Stimulated activated CD4-positive, alpha-beta T cell treated with anti-CD3 and anti-CD28 coated beads, Interleukin-1b, Interleukin-23, amount 100 ng/mL, for 4 hours (primary cell): ENCODE data around the gene SAMSN1.

ENCODE experiments used
- DNase-seq, 2 donors: peaks; one replicate each; pipeline ENCODE4 v3.0.0-alpha.2; 2020; ENCODE audit warnings: low read depth in 2 of 2

SAMSN1 gene

DNA sequence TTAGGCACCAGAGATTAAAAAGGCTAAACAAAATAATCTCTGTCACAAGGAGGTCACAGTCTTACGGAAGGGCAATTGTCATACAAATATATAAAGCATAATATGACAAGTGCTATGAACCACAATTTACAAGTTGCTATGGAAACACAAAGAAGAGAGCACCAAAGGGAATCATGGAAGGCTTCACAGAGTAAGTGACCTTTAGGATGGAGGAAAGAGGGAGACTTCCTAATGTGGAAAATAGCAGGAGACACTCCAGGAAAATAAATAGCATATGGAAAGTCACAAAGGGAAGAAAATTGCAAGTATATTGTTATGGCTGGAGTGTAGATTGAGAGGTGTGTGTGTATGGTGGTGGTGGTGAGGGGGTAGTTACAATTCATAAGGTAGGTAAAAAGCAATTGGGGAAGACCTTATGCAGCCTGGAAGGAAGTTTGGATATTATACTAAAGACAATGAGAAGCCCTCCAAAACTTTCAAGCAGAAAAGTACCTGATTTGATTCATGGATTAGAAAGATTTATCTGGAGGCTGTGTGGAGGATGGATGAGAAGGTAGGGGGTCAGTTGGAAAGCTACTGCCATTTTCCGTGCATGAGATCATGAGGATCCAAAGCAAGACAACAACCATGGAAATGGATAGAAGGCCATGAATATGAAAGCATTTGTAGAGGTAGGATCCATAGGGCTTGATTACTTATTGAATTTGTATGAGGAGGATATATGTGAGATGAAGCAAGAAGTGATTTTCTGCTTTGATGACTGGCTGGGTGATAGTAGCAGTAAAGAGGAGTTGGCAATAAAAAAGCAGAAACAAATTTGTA lies 61.7 kb downstream of the SAMSN1 start:
- no peak for DNase-seq

DNA sequence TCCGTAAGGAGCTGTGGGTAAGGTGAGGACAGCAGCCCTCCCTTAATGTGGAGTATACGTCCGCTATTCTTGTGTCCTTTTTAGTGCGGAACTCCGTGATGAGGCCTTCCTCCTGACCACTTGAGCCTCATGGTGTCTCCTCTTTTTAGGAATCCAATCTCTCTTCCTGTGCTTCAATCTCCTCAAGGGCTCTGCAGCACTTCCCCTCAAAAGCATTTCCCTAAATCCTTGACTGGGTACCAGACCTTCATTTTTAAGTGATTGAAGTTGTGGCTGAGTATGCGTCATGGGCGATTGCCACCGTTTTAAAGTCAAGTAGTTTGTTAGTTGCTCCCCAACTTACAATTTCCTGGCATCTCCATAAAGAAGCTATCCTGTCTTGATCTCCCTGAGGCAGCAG lies 62.8 kb downstream of the SAMSN1 start:
- DNase-seq, result no peak

DNA sequence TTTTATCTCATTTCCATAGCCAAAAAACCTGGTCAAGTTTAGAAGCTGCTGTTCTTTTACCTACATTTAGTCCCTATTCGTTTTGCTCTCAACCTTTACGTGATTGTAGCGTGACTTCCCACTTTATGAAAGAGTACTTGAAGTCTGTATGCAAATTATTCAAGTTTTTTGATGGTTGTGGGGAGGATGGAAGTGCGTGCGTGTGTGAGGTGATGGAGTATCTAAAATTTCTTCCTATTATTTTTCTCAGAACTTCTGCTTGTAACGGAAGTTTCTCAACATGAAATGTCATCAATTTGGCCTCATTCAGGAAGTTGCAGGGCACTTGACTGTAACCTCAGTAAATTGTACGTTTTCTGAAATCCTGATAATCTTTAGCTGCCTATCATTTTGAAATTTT lies 64.0 kb downstream of the SAMSN1 start:
- DNase-seq, result peak in 1 of 2 donors; percentile 5

DNA sequence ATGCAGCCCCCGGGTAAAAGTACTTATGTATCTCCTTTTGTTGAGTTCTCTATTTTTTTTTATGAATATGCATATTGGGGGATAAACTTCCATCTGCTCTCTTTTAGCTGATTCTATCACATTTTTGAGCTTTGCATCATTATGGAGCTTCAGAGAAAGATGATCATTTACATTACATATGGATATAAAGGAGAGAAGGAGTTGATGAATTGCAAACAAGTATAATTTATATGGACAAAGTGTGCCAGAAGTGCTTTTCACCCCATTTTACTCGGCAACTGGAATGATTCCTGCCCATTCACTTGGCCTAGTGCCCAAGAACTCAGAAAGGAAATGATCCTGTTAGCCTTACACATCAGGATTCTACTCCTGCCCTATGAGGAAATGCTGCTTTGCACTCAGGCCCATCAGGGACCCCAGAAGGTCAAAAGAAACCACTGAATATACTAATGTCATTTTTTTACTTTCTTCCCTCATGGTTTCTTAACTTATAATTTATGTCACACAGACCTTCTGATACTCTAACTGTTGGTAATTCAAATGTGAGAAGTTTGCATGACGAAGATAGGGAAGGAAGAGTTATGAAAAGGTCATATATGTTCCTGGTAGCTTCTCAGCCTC lies 65.6 kb downstream of the SAMSN1 start:
- DNase-seq, result no peak

DNA sequence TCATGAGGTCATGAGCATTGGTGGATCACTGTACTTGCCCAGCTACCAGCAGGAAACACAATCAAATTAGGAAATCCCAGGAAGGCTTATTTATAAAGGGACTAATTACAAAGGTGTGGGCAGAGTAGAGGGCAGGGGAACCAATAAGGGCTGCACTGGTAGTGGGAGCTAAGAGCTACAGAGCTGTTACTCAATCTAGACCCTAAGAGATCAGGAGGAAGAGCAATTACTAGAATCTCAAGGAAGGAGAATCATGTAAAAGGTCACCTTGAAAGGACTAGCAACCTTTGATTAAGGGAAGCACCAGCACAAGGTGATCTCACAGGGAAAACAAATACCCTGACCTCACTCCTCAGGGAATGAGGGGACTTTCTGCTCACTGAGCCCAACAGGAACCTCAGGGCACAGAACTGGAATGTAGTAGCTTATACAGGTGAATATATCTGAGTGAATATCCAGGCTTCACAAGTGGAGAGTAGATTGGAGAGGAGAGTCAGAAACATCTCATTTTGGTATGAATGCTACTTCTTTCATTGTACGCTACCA lies 66.8 kb downstream of the SAMSN1 start:
- no peak for DNase-seq

DNA sequence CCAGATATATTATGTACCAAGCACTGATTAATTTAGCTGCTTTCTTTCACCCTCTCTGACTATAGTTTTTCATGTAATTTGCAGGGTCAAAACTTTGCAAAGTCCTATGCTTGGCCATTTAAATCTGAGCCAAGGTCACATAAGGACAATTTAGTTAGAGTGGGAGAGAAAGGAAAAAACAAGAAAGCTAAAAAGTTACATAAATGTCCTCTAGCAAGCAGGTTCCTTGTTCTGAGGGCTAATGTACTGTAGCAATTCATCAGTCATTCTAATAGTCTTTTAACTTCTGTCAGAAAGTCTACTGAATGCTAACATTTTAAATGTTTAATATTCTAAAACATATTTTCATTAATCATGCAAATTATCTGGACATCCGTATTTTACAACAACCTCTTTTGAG lies 68.3 kb downstream of the SAMSN1 start:
- DNase-seq, result no peak

DNA sequence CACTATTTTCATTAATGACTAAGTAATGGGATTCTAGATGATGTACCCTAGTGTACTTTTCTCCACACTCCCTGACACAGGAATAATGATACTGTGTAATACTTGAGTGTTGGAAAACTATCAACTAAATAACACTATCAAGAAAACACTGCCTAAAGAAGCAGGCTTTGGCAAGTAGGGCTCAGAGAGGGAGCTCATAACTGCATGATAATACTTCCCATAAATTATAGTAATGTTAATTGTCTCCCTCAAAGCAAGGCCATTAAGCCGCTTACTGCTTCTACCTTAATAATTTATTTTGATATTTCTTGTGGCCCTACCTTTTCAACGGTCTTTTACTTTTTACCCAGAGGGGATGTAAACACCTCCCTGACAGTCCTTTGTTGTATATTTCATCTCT lies 69.0 kb downstream of the SAMSN1 start:
- DNase-seq, result no peak

DNA sequence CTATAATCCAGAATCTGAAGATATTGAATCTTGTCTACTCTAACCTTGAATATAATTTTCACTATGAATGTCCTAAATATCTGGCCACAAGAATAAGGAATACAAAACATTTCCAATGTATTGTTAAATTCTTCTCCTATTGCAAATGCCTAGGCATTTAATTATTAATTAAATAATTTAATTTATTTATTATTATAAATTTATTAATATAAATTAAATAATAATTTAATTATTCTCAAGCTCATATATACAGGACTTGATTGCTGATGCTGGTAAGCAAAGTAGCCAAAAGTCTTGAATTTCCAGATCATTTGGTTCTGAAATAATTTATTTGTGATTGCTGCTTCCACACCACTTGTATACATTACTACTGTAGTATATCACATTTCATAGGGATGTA lies 71.1 kb downstream of the SAMSN1 start:
- no peak for DNase-seq

DNA sequence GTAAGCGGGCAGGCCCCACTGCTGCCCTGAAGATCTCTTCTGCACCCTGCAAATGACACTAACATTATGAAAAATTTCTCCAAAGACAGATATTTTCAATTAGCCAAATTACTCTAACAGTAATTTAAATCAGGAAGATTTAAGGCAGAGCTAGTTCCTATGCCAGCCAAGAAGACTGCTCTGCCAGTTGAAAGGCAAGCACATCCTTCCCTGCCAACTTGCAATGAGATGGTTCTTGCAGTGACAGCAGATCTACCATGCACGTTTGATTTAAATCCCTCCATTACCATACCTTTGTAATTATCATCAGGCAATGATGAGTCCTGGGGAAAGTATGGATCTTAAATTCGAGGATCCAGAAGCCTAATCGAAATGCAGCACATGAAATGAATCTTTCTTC lies 76.5 kb downstream of the SAMSN1 start:
- DNase-seq, result no peak

DNA sequence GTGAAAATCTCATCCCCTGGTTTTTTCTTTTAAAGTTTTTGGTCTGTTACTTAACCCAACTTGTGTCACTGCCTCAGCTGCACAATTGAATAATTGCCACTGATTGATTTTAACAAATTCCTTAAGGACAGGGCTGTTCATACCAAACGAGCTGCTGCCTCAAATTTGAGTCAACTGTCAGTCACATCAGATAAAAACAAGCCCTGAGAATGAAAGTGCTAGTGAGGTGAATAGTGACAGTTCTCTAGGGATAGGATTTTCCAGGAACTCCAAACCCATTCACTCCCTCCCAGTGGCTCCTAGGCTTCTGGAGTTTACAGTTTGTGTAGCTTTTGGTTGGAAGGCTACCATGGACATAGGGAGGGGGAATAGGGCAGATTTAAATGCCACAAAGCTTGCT lies 79.4 kb downstream of the SAMSN1 start:
- DNase-seq, result no peak

DNA sequence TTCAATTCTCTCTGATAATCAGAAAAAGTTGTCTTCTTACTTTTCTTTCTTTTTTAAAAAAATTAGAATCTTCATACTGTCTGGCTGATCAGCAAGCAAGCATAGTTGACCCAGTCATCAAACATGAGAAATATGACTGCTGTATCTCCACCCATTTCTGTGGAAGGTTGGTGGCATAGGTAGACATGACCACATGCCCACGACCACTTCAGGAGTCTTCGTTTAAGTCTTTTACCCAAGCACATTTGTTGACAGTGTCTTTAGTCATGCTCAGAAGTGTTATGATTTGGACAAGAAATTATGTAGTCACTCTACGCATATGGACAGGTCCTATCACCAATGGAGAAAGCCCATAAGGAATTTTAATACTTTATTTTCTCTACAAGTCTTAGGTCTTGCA lies 88.4 kb downstream of the SAMSN1 start:
- DNase-seq, result no peak

DNA sequence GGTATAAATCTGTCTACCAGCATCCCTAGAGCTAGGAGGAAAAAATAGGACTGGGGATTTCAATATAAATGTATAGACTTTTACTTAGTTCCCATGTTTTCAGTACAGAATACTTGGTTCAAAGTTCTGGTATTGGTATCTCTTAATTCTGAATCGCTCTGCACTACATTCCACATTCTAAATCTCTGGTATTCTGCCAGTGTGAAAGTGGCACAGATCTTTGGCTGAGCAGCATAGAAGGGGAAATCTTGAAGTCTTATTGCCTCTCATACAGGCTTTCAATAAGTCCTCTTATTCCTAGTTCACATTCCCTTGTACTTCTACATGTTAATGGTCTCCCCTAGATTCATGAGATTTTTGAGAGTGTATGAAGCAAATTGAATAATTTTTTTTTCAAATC lies 89.2 kb downstream of the SAMSN1 start:
- DNase-seq, result no peak

DNA sequence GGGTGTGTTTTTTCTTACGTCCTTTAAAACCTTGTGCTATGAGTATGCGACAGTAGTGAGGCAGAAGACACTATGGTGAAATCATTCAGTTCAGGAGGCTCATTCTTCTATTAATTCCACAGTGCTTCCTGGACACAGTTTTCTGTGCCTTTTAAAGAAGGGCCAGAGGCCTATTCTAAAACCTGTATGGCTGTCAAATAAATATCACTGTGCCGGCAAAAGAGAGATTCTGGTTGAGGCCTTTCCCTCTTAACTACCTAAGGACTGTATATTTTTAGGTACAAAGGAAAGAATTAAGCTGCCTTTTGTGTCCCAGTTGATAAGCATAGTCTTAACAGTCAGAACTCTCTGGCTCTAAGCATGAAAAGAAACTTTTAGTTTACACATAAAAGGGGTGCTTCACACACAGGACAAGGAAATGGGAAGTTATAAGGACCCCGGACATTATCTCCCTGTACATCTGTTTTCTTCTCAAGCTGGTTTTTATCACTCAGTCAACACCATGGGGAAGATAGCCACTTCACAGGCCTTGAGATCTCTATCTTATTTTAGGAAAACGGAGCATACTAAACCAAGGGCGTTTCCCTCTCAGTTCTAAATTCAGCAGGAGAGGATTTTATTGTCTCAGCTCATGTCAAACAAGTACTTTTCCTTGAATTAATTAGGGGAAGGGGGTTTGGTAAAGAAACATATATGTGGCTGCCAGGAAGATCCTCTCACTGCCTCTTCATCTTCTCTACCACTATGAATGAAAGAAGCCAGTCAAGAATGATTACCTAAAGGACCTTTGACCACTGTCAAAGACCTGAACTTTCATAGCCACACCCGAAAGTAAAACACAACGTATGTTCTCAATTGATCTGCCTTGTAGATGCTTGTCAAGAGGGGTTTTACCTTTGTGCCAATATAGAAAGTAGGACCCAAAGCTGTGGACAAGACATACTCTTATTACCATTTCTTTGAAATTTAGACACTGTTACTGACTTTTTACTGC lies 91.8 kb downstream of the SAMSN1 start:
- DNase-seq, result no peak

DNA sequence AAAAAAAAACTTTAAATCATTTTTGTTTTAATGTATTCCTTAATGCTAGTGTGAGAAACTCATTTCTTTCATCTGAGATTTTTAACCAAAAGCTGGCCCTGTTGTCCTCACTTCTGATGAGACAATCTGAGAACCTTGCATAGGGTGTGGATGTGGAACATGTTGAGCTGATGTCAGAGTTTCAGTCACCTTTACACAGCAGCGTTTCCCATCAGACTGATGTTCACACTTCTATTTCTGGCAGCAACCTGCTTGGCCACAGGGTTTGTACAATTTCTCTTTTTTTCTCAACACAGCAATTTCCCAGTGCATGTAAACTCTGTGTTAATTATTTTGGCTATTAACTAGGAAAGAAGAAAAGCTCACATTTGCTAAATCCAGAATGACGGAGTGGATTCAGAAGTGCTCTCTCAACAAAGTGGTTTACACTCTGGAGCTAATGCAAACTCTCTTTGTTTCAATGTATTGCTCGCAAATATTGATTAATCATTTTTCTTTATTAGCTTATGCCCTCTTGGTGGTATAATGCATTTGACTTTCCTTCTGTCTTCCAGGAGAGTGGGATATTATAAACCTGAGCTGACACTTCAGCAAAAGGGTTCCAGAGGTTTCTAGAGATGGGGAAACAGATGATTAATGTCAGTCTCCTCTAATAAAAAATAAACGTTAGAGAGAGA lies 92.6 kb downstream of the SAMSN1 start:
- no peak for DNase-seq

DNA sequence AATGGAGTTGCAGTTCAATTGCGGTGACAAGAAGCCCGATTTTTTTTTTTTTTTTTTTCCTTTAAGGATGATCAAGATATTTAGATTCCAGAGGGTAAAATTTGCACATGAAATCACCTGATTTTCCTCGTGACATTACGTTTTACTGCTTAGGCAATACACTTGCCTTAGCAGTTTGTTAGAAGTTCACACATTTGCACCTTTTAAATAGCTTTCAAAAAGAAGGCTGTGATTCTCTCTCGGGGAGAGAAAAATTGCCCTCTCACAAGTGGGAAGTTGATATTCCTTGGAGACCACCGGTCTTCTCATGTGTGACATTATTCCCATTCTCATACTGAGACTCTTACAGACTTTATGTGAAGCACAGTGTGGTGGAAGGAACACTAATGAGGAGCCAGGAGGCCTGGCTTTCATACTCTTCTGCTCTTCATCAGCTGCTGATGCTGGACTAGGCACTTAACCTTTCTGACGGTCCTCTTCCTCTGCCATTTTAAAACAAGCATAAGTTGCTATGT lies 93.3 kb downstream of the SAMSN1 start:
- DNase-seq, result no peak

DNA sequence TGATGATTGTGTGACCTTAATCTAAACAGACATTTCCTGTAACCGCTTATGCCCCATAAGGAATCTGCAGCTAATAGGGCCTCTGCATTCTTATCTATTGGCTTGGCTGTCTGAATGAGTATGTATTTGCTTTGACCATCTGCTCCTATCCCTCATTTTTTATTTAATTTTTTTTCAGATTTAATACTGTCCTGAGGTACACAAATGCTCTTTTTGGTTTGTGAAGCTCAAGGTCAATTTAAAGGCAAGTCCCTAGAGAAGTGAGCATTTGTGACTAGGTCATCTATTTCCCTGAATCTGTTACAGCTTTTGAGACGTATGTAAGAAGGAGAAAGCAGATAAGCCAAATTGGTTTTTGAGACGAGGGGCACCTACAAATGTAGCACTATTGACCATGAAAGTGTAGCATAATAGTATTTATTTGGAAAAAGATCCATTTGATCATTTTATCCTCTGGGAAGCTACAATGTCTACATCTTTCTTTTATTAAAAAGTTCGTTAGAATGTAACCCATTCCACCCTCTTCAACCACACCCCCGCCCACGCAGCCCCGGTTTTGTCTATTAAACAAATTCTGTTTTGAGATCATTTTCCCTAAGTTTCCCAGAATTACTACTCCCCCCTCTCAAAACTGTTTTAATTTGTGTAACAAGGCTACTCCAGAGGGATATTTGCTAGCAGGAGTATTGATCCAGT lies 93.9 kb downstream of the SAMSN1 start:
- peak; percentile 1 to 3 for DNase-seq

DNA sequence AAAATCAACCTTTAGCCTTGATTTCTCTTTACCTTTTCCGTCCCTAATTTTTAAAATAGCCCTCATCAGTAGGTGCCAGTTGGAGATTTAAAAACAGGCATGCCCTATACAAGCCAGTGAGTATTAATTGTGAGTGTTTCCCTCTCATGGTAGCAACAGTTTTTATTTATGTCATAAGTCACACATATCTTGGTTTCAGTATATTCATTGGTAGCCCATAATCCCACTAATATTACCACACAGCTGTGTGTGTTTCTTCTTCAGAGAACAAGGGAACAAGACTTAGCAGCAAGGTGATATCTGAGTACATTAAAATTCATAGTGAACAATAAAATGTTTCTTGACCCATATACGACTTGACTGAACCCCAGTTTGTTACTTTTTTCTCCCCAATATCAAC lies 94.6 kb downstream of the SAMSN1 start:
- DNase-seq, result no peak

DNA sequence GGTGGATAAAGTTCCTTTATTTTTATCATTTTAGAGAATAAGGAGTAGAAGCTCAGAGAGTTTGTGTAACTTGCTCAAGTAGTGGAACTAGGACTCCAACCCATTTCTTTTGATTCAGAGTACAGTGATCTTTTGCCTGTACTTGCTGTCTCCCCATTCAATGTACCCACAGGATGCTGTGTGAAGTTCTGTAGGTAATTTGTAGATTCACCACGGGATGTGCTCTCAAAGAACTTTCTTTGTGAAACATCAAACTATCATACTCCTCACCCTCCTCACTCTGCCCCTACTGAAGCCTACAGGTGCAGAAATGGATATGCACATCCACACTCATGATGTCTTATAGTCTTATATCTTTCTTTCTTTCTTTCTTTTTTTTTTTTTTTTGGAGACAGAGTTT lies 97.3 kb downstream of the SAMSN1 start:
- no peak for DNase-seq

DNA sequence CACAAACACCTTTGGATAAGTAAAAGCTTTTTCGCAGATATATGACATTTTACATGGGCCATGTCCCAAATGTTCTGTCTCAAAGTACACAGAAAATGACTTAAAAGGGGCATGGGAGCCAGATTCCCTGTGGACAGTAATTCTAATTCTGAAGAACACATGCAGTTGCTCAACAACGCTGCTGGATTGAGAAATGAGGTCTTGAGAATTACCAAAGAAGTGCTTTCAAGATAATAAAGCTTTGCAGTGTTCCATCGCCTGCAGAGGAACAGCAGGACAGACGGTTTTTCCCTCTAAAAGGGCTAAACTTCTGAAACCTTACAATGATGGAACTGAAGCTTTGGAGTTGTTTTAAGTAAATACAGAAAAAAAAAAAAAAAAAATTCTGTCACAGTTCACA lies 107.9 kb downstream of the SAMSN1 start:
- DNase-seq, result no peak

DNA sequence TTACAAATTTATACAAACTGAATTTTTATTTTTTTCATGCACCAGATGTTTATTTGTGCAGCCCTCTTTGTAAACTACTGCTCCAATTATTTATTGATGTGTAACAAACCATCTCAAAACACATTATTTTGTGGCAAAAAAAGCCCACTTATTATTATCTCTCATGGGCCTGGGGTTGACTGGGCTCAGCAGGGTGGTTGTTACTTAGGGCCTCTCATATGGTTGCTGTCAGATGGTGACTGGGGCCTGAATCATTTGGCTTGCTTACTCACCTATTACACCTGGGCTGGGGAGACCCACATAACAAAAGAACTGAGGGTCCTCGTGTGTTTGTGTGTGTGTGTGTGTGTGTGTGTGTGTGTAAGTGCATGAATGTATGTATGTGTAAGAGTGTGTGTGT lies 110.7 kb downstream of the SAMSN1 start:
- no peak for DNase-seq
